Ishikawa (cell line): ENCODE results near the gene REPS2.

Experiments used
- CEBPB ChIP-seq: IDR thresholded peaks from 2 replicates; pipeline ENCODE4 v1.6.1; 2012
- EGR1 ChIP-seq: IDR thresholded peaks from 2 replicates; pipeline ENCODE4 v1.6.1; 2012
- EP300 ChIP-seq: IDR thresholded peaks from 2 replicates; pipeline ENCODE4 v1.6.1; 2012; ENCODE audit warnings: borderline replicate concordance
- FOXM1 ChIP-seq: IDR thresholded peaks from 2 replicates; pipeline ENCODE4 v1.6.1; 2012; ENCODE audit warnings: low read depth, borderline replicate concordance
- MAX ChIP-seq: IDR thresholded peaks from 2 replicates; pipeline ENCODE4 v1.6.1; 2012
- REST ChIP-seq: IDR thresholded peaks from 2 replicates; pipeline ENCODE4 v1.6.1; 2012; ENCODE audit warnings: low read depth, mild to moderate bottlenecking
- TAF1 ChIP-seq: IDR thresholded peaks from 2 replicates; pipeline ENCODE4 v1.6.1; 2012; ENCODE audit warnings: low read depth, mild to moderate bottlenecking
- TEAD4 ChIP-seq: IDR thresholded peaks from 2 replicates; pipeline ENCODE4 v1.6.1; 2012
- YY1 ChIP-seq: IDR thresholded peaks from 2 replicates; pipeline ENCODE4 v1.6.1; 2012; ENCODE audit warnings: low read depth

- TF ChIP-seq CEBPB (no peak), TEAD4 (no peak), EGR1 (no peak), TAF1 (no peak), MAX (no peak), REST (no peak), FOXM1 (no peak), EP300 (no peak), YY1 (no peak)
Measured at GRCh38 chrX:17030092-17030491, 83.6 kb downstream of the REPS2 start.
